NCI-H1105 treated with DMSO at 0.1 percent for 48 hours (cell line): ENCODE measurements around the gene RANGAP1.

Source experiments
- DNase-seq: peaks from one replicate; lab custom pipeline; 2025; lab: John Stamatoyannopoulos, UW

Gene RANGAP1

DNA sequence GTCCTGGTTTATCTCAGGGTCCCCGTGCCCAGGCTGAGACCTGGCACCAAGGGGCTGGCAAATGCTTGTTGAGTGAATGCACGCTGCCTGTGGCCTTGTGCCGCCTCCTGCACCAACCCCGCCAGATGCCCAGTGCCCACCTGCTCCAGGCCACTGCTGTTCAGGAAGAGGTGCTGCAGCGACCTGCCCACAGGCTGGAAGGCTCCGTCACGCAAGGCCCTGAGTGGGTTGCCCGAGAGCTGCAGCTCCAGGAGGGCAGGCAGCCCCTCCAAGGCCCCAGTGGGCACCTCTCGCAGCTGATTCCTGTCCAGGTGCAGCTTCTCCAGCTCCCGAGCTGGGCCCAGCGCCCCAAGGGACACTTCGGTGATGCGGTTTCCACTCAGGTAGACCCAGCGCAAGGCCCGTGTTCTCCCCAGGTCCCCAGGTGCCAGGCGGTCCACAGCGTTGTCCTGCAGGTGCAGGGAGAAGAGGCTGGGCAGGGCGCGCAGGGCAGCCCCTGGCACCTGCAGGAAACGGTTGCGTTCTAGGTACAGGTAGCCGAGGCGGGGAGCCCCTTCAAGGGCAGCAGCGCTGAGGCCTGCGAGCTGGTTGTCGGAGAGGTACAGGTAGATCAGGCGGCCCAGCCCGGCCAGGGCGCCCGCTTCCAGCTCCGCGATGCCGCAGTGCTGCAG is 48.8 kb downstream of the RANGAP1 start:
- DNase-seq: no peak

DNA sequence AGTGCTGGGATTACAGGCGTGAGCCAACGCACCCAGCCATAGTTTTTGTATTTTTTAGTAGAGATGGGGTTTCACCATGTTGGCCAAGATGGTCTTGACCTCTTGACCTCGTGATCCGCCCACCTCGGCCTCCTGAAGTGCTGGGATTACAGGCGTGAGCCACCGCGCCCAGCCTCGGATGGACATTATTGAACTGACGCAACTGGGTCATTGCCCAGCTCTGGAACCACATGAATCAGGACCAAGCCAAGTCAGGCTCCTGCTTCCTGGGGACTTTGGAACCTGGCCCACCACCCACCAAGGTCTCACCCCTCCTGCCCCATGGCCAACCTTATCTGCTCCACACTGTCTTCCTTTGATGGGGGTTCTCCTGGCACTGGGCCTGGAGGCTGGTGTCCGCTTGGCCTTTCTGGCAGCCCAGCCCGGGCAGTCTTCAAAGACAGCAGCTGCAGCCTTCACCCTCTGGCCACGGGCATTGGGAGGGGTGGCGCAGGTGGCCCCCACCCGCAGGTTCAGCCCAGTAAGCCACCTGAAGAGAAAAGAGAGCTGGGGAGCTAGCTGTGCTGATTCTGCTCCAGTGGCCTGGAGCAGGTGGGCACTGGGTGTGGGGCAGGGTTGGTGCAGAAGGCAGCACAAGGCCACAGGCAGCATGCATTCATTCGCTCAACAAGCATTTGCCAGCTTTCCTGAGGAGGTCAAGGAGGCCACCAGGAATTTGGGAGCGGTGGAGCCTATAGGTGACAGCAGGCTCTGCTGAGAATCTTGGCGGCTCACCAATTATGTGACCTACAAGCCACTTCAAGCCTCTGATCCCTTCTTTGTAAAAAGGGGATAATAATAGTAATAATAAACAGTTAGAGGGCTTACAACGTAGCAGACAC is 50.9 kb downstream of the RANGAP1 start:
- no peak for DNase-seq

DNA sequence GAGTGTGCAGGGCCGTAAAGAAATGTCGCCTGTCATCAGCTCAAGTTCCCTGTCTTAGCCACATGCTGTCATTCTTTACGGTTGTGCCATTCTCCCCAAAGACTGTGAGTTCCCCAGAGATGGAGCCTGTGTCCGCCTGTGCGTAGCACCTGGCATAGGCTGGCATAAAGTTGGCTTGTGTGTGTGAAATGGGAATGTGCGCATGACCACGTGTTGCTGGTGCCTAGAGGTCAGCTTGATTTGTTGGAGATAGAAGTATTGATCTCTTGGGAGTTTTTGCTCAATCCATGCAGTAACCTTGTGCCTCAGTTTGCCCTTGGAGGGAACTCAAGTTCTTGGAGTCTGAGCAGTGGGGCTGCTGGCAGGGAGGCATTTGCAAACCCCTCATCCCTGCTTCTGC is 54.6 kb downstream of the RANGAP1 start:
- no peak for DNase-seq

DNA sequence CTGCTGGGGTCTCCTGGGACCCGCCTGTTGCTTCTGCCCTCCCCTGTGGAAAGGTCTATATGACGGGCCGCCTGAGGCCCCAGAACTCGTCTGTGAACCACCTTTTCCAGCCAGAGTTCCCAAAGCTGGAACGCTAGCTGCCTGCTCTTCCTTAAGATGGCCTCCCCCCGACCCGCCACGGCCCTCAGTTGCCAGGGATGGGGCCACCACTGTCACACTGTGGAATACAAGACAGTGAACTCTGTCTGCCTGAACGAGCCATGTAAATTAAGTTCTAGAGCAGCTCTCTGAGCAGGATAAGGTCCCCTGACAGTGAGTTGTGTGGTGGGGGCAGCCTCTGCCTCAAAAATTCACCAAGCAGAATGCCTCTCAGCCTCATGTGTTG is 55.6 kb downstream of the RANGAP1 start:
- no peak for DNase-seq

DNA sequence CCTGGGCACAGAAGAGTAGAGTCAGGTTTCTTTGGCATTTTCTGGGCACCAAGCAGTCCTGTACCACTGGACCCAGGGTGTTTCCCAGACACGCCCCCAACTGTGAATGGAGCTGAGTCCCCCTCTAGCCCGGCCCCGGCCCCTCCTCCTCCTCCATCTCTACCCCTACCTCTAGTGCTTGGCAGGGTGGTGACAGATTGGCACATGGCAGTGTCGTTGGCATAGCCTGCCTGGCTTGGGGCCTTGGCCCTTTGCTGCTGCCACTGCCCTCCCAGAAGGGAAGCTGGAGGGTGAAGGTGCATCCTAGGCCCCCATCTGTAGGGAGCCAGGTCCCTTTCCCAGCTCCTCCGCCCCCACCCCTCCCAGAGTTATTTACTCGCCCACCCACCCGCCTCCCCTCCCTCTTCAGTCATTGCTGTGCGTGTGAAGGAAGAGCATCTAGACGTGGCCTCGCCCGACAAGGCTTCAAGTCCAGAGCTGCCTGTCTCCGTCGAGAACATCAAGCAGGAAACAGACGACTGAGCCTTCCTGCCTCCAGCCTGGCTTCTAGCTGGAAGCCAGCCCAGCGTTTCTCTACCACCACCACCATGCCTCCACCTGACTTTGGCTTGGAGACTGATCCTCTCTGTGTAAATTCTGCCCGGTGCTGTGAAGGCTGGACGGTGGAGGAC is 56.1 kb downstream of the RANGAP1 start:
- no peak for DNase-seq

DNA sequence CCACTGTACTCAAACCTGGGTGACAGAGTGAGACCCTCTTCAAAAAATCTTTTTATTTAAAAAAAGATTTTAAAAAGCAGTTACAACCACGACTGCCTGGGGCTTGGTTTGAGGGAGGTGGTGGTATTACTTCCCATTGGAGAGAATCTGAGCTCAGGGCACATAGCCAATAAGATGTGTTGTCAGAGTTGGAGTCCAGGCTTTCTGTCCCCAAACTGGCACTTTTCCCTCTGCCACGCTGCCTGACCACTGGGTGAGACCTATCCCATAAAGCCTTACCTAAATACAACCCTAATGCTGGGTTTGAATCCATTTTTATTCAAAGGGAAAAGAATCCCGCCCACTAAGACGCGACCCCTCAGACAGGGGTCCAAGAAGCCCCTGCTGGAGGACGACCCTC is 56.8 kb downstream of the RANGAP1 start:
- DNase-seq: no peak

DNA sequence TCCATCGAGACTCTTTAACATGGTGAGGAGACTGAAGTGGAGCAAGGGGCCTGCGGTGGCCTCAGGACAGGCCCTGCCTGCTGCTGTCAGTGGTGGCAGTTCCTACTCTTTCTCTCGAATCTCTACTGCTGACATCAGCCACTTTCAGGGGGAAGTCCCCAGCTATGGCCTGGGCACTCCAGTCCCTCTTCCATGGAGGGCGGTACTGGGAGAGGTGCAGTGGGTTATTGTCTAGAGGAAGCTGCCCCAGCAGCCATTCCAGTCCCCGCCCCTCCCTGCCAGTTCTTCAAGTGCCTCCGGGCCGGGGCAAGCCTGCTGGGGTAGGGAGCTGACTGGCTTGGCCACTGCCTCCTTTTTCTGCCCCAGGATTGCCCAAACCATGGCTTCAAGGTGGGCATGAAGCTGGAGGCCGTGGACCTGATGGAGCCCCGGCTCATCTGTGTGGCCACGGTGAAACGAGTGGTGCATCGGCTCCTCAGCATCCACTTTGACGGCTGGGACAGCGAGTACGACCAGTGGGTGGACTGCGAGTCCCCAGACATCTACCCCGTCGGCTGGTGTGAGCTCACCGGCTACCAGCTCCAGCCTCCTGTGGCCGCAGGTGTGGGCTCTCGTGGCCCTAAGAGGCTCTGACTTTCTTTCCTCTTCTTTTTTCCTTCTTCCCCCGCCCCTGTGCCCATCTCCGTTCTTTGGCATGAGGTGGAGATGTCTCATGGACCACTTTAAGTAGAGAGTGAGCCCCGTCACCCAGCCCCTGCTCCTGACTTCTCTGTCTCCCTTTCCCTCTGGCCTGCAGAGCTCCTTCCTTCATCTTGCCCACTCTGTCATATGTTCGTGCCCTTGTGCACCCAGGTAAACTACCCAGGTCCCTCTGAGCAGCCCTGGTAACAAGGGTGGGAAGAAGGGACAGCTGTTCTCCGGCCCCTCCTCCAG is 59.0 kb downstream of the RANGAP1 start:
- no peak for DNase-seq

DNA sequence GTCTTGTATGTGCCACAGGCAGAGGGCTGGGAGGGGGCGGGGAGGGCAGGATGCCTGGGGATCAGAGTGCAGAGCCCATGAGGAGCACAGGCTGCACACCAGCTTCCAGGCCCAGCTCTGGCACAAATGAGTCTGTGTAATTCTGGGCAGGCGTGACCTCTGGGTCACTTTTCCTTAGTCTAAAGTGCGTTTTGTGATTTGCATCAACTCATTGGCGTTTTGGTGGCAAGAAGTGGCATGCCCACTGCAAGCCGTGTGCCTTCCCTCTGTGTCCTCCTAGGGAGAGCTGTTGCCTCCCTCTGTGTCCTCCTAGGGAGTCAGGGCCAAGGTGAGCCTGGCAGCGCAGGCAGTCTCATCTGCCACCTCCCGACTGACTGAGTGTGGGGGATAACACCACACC is 62.5 kb downstream of the RANGAP1 start:
- DNase-seq: no peak

DNA sequence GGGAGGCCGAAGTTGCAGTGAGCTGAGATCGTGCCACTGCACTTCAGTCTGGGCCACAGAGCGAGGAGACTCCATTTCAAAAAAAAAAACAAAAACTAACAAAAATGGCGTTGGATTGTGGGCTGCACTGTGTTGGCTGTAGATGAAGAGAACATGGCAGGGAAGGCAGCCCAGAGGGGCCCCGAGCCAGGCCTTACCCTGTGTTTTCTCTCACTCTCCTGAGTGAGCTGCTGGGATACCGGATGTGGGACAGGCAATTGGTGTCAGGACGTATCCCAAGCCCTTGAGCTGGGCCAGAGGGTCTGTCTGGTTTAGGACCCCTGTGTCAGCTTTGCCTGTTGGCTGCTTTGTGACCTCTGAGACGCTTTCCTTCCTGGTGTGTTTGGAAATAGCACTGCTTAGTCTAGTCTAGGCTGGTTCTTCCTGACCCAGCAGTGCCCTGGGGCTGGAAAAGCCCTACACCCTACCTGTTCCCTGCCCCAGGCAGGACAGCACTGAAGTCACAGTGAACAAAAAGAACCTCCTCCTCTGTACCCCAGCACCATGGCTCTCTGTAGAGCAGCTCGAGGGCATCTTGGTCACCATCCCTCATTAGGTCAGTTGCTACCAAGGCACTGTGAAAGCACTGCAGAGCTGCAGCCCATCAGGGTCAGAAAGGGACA is 63.0 kb downstream of the RANGAP1 start:
- DNase-seq: no peak

DNA sequence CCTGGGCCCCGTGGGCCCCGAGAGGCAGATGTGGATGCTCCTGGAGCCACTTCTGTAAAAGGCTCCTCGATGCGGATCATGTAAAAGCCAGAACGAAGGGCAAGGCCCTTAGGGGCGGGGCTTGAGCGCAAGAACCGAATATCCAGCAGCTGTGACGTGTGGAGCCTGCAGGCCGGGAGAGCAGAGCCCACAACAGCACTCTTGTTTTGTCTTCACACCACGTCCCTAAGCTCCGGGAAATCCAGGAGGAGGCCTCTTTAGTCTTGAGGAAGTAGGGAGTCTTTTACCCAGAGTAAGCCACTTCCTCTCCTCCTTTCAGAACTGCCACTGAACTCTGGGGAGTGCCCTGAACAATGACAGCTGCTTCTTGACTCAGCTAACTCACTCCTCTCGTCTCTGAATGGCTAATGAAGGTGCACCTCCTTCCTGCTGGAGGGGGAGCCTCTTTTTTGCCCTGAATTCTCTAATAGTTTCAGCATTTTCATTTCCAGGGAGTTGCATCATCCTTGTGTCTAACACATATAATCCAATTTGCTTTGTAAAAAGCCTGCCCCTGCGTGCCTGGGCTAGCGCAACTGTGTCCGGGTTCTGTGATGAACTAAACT is 68.3 kb downstream of the RANGAP1 start:
- peak; percentile 77 for DNase-seq

DNA sequence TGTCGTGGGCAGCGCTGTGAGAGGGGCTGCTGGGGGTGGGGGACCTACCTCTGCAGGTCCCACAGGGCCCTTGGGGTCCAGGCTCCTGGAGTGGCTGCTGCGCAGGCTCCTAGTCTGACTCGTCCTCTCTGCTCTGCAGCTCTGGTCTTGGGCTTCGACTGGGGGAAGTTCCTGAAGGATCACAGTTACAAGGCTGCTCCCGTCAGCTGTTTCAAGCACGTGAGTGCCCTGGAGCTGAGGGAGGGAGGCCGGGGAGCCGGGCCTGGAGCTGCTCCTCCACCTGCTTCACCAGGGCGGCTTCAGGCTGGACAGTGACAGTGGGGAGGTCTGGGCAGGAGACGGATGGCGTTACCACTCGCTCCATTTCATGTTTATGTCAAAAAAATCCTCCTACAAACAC is 69.0 kb downstream of the RANGAP1 start:
- peak; percentile 77 for DNase-seq

DNA sequence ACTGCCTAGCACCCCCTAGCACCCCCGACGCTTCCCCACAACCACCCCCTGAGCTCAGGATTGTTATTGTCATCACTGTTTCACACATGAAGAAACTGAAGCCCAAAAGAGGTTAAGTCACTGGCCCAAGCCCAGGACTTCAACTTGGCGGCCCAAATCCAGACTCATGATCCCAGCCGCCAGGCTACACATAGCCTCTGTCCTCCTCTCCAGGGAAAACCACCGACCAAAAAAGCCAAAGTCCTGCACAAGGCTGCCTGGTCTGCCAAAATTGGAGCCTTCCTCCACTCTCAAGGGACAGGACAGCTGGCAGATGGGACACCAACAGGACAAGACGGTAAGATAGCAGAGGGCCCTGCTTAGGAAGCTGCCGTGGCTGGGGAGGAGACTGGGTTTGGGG is 70.1 kb downstream of the RANGAP1 start:
- no peak for DNase-seq

DNA sequence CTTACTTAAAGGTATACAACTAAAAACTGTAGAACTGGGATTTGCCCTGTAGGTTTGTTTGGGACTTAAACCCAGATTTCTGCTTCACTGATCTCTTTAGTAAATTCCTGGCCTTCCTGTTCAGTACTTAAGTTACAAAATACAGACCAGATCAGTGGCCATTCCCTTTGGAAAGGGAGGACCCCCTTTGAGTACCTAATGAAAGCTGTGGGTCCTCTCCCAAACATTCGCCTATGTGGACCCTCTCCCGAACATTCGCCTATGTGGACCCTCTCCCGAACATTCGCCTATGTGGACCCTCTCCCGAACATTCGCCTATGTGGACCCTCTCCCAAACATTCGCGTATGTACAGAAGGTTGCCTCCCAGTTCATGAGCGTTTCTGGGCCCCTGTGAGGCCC is 70.6 kb downstream of the RANGAP1 start:
- DNase-seq: no peak

DNA sequence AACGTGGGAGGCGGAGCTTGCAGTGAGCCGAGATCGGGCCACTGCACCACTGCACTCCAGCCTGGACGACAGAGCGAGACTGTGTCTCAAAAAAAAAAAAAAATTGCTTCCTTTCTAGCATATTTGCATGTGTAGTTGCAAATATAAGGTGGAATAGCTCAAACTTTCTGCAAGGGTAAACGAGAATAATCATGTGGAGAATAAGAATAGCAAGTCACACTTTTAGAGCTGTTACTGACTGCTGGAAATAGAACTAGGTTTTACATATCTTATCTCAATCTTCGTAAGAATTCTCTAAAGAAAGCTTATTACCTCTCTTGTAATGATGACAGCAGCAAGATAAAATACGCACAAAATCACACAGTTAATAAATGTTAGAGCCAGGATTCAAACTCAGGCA is 79.3 kb downstream of the RANGAP1 start:
- DNase-seq: no peak

DNA sequence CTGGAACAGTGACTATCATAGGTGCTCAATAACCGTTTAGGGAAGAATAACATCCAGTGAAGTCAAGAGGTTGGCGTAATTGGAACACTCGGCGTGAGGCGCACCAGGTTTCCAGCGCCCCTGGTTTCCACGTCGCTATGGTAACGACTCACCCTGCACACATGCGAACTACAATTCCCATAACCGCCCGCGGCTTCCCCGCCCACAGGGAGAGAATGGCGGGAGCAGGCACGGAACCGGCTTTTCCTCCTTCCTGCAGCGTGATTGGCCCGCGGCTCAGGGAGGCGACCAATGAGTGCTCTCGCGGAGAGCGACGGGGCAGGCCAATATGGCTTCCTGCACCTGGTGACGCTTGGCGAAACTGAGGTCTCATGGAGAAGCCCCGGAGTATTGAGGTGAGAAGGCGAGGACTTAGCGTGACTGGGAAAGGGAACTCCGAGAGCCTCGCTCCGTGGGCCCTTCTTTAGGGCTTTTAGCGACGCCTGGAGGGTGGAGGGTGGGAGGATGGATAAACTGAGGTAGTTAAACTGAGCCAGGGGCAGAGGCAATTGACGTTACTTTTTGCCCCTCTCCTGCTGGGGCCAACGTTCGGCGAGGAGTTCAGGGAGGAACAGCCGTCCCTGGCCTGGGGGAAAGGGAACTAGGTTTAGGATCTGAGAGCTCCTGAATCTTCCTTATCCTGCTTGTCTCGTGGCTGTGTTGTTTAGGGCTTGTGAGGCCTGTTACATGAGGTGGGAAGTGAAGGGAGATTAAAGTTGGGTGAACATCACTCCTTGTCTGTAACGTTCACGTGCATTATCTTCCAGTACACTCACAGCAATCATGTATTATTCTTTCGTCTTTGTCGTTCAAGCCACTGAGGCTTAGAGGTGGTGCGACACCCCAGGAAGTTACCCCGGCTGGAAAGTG is 80.7 kb downstream of the RANGAP1 start, which contains the start of gene L3MBTL2:
Gene L3MBTL2, plus strand, starts transcription at position 321 of the 909 bp plus-strand sequence. Its CDS starts 51 bp downstream, at position 372.
- peak; percentile 95 for DNase-seq

DNA sequence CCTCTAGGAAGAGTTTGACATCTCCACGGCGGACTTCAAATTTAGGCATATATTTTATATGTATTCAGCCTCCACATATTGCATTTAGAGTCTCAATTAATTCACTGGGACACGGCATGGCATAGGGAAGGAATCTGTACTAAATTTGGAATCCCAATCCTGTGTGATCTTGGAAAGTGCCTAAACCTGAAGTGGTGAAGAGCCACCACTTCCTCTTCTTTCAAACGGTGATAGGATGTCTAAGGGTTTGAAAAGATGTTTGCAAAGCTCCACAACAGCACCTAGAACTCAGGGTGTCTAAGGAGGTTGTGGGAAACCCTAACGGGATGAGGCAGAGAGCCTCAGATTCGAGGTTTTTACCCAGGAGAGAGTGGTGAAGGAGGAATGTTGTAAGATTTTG is 81.9 kb downstream of the RANGAP1 start:
- no peak for DNase-seq

DNA sequence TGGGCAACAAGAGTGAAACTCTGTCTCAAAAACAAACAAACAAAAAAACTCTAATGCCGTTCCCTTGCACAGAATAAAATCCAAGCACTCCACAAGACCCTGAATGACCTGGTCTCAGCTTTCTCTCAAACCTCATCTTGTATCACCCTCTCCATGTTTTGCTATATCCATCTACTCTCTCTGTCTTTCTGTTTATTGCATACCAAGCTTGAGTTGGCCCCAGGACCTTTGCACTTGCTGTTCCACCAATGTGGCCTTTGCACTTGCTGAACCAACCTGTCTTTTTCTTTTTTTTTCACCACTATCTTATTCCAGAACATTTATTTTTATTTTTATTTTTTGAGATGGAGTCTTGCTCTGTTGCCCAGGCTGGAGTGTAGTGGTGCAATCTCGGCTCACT is 82.9 kb downstream of the RANGAP1 start:
- DNase-seq: no peak

DNA sequence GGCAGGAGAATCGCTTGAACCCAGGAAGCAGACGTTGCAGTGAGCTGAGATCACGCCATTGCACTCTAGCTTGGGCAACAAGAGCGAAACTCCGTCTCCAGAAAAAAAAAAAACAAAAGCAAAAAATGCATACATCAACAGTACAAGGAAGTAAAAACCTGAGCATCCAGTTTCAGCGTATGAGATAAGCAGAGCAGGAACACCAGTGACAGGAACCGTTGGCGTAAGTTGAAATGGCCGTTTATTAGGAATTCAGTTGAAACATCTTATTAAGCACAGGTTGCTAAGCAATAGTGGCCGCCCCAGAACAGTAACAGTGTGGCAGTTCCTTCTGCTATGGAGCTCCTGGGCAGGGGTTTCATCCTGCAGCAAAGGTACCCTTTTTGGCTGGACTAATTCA is 84.8 kb downstream of the RANGAP1 start:
- DNase-seq: no peak

DNA sequence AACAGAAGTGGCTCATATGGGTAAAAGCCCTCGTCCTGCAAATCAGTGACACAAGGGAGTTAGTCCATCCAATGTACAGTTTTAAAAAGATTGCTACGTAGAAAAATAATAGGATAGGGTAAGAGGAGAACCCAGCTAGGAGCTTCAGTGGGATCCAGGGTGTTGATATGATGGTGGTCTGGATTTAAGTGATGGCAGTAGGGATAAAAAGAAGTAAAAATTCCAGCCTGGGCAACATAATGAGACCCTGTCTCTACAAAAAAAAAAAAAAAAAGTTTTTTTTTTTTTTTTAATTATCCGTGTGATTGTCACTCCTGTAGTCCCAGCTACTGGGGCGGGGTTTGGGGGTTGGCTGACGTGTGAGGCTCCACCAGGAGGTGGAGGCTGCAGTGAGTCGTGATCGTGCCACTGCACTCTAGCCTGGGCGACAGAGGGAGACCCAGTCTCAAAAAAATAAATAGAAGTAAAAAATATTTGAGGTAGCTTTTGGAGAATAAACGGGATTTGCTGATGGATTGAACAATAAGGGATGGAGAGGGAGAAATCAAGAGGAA is 87.9 kb downstream of the RANGAP1 start:
- DNase-seq: peak; percentile 48
